Activated effector memory CD4-positive, alpha-beta T cell treated with anti-CD3 and anti-CD28 coated beads, Interleukin-2, amount 50 U/mL, for 16 hours (primary cell): ENCODE results near the gene FRRS1.

Experiments
- DNase-seq: peaks from one replicate; pipeline ENCODE4 v3.0.0-alpha.2; 2020

FRRS1 gene

DNA sequence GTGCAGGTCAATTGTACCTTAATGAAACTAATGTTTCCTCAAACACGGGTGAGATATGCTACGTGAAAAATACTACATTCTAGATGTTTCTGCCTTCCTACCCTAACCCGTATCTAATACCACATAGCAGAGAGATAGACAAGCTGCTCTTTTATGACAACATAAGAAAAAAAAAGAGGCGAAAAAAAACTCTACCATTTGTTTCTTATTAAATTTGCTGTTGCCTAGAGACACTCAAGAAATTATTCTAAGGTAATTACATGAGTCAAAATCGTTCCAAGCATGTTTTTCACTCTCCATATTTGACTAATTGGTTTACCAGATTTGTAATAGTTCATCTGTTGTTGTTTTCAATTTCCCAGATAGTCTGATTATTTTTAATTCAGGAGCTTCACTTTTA is 93.1 kb downstream of the FRRS1 start:
- no peak for DNase-seq

DNA sequence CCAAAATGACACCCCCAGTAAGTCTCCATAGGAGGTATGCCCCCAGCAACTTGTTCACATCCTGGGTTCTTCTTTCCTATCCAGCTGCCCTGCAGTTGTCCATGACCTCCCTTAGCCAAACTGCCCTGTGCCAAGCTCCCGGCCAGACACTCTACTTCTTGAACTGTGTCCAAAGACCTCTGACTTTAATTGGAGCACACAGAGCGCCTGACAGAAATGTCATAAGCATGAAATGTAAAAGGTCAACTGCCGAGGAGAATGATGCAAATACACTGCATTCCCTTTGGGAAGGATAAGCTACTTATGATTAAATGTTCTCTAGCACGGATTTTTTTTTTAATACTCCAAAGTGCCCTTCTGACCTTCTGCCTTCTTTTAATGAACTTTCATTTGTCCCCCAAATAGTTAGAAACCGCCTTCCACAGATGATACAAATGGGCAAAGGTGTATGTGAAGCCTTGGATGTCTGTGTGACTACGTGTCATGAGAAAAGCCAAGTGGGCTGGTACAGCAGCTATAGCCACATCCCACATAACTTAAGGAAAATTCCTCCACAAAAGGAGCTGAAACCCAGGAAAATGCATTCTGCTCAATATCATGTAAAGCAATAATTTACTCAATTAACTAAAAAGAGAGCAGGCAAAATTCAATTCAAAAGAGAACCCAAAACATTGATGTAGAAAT is 93.8 kb downstream of the FRRS1 start:
- no peak for DNase-seq

DNA sequence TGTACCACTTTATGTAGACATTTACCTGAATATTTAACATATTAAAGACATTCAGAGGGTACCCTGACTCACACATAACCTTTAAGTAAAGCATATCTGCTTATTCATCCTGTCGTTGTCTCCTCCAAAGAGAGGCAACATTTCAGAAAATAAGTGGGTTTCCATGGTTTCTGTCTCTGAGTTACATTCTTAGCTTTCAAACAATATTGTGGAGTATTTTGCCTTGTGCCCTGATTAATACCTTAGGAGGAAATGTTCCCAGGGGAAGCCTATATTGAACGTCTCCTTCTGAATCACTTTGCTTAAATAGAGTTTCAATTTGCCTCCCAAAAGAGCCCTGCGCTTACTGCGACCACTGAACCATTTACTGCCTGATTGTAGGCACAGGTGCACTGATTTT is 94.4 kb downstream of the FRRS1 start:
- no peak for DNase-seq

DNA sequence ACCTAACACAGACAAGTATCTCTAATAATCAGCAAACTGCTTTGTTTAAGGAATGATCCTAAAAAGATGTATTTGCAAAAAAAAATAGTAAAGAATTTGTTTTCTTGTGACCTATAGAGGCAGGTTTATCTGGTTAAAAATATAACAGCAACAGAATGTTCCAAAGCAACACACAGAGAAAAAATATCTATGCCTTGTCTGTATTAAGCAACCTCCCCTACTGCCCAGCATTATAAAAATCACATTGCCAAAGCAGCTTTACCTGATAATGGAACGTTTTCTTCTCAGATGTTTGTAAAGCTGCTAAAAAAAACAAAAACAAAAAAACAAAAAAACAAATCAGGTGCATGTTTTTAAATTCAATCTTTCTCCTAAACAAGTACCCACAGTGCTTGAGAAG is 95.9 kb downstream of the FRRS1 start:
- no peak for DNase-seq

DNA sequence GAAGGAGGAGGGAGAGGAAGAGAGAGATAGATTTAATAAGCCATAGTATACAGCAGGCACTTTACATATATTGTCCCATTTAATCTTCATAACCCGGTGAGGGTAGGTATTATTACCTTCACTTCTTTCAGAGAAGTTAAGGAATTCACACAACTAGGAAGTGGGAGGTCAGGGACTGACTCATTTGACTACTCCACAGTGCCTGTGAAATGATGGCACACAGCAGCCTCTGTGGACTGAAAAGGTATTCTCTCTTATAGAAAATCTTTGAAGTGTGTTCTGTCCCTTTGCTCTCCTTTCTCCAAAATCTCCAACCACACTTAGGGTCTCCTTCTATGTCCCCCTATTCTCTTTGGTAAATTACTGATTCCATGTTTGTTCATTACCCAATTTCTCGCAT is 96.6 kb downstream of the FRRS1 start:
- DNase-seq, result no peak

DNA sequence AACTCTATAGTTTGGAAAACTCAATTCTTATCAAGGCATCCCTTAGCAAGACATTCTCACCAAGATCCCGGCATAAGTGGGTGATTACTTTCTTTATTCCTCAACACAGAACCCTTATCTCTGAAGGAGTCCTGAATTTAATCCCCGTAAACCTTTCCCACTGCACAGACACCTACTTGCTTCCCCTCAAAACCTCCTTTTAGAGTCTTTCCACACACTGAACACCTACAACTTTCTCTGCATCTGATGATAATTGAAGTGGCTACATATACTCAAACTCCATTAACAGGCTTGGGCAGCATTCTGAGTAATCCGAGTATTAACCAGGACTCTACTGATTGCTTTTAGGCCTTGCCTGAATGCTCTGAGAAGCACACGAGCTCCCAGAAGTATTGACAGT is 97.1 kb downstream of the FRRS1 start:
- no peak for DNase-seq

DNA sequence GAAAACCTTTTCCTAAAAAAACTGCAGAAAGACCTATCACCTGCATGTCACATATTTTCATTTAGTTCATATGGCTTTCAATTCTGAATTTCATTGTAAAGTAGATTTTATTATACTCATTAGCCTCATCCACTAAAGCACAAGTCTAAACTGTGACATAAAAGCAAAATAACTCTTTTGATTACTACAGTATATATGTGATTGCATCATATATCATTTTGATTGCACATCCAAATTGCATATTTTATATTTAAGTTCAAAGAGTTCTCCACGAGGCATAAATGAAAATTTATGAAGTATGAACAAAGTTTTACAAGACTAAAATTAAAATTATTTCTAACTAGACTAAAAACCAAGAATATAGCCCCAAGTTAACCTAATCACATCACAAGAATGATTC is 101.2 kb downstream of the FRRS1 start:
- no peak for DNase-seq

DNA sequence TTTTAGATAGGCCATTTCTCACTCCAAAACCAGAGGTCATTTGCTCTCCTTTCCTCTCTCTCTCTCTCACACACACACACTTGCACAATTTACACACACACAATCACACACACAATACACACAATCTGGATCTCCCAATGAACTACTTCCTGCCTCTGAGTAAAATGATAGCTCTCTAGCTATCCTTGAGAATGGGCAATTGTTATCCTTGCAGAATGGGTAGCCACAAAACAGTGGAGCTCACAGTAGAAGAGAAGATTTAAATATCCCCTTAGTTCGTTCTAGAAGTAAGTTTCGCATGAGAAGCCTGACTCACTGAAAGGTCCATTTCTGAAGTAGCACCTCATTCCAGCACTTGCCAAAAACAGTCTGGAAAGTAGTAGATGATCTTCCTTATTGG is 102.9 kb downstream of the FRRS1 start:
- no peak for DNase-seq

DNA sequence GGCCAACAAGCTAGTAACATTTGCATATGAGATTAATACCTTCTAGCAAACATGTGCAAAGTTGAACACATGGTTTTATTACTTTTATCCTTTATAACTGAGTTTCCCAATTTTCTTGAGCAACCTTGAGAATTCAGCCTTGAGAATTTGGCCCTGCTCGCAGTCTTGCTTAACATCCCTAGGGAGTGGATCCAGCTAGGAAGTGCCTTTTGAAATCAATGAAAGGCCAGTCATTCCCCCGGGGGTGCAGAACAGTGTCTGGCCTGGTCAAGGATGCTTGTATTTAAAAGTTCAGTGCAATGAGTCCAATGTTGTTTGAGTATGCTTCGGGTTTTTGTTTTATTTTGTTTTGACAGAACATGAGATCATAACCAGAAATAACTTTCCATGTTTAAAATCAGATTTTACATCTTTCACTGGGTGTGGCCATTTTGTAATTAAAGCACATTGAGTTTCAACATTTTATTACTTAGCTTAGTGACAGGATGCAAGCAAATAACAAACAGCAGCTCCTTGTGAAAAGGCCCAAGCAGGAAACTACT is 103.8 kb downstream of the FRRS1 start:
- DNase-seq, result no peak

DNA sequence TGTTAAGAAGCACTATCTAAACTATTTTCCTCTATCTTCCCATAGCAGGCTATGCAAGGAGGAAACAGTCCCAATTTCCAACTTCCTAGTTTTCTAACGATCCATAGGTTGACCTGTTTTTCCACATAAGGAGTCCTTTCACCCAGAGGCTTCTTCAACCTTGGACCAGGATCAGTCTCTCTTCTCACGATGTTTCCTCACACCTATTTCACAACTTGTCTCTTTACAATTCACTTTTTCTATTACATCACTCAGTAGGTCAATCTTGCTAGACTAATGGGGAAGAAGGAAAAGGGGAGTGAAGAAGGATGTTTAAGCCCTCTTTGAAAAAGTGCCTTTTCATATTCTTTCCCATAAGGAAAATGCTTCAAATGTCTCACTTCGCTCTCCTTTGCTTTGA is 104.7 kb downstream of the FRRS1 start:
- DNase-seq, result no peak

DNA sequence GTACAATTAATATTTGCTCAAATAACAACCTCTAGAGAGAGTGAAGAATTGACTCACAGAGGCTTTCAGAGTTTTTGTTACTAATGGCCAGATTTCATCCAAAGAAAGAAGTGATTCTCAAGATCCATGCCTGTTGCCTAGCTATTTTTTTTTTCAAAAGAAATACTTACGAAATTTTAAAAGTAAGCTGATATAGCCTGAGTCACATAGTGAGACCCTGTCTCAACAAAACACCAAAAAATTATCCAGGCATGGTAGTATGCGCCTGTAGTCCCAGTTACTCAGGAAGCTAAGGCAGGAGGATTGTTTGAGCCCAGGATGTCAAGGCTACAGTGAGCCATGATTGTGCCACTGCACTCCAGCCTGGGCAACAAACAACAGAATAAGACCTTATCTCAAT is 105.9 kb downstream of the FRRS1 start:
- no peak for DNase-seq

DNA sequence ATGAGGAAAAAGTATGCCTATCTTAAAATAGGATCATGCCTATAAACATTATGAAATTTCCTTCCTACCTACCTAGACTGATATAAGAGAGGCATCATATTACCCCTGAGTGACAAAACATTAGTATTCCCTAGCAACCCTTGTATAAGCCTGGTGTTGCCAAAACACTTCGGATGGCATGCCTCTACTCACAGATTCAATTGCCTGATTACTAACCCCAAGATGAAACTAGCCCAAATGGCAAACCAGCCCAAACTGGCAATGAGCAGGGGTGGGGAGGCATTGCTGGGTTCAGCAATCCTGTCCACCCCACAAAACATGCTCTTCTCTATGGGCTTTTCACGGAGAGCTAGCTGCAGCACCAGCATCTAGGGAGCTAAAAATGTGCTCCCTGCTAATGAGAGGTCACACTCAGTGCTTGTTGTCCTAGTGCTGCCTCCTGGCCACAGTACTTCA is 106.7 kb downstream of the FRRS1 start:
- no peak for DNase-seq
